ENCODE results near the gene CRYBB1.

Gene CRYBB1

DNA sequence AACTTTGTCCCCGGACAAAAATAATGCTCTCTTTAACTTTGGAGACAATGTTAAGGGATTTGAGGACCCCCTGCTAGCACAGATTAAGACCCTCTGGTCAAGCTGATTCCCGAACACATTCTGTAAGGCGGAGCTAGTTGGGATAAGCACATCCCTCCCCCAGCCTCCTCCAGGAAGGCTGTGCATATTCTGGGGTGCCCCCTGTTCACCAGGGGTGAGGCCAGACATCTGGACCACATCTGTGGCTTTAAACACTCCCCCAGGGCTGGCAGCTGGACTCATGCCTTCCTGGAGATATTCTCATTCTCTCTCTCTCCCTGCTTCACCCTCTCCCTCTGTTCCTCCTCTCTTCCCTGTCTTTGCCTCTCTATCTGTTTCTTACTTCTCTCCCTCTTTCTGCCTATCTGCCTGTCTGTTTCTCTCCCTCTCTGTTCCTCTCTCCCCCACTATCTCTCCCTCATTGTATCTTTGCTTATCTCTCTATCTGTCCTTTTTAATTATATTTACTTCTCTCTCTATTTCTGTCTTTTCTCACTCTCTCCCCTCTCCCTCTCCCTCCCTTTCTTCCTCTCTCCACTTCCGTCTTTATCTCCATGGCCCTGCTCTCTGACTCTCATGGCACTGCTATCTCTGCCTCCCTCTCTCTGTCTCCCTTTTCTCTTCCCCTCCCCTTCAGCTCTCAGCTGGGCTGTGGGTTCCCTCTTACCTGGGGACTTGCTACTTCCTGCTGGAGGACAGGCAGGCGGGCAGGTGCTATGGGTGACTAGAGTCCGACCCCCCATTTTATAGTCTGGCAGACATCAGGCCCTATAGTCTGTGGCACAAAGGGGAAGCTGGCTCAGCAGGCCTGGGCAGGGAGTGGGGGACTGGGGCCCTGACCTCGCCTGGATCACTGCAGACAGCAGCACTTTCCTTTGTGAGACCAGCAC lies at the start of gene CRYBB1:
Gene CRYBB1, minus strand, starts transcription at position 757 of the 929 bp plus-strand sequence. CDS start 1,708 bp downstream, outside the sequence.
- DNase-seq (ENCODE audit: low read depth in 2 of 2): no peak

DNA sequence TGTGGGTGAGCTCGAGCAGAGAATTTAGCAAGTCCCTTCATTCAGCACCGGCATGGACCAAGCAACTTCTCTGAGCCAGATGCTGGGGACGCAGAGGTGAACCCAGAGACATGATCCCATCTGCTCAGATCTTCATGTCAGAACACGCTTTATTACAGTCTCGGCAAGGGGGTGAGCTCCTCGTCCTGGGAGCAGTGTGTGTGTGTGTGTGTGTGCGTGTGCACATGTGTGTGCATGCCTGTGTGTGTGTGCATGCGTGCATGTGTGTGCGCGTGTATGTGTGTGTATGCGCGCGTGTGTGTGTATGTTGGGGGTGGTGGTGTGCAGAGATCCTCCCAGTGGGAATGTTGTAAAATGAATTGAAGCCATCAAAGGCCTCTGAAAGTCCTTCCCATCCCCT lies 49.3 kb upstream of the CRYBB1 start:
- DNase-seq (ENCODE audit: low read depth in 2 of 2): no peak

DNA sequence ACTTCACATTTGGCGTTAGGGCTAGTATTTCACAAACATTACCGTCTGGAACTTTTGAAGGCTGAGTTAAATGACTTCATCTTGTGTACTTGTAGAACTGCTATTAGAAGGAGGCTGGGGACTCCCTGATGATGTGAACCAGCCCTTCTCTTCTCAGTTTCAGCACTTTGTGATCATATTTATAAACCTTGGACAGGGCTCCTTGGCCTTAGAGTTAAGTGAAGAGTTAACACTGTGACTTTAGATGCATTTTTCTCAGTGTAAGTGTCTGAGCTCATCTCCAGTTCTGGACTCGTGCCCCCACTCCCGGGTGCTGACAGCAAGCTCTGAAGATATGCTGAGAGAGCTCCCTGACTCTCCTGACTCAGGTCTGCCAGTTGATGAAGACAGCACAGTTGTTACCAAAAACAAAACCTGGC lies 48.0 kb upstream of the CRYBB1 start:
- no peak for DNase-seq (ENCODE audit: low read depth in 2 of 2)

DNA sequence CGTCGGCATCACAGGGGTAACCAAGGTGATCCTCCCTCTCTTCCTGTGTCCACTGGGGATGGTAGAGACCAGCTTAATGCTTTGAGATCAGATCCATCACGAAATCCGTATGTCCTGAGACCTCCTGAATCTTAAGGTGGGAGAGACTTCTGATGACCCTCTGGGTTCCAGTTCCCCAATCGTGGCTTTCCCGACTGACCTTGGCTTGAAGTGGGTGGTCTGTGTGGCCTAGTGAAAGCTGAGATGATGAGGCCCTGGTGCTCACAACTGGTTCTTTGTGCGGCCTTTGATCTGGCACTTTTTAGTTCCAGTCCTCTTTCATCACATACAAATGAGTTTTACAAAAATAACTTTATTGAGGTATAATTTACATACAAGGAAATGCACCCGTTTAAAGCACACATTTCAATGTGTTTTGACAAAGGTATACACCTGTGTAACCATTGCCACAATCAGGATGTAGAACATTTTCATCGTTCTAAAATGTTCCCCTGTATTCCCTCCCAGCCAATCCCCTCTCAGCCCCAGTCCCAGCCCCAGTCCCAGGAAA lies 45.6 kb upstream of the CRYBB1 start:
- DNase-seq (ENCODE audit: low read depth in 2 of 2): no peak

DNA sequence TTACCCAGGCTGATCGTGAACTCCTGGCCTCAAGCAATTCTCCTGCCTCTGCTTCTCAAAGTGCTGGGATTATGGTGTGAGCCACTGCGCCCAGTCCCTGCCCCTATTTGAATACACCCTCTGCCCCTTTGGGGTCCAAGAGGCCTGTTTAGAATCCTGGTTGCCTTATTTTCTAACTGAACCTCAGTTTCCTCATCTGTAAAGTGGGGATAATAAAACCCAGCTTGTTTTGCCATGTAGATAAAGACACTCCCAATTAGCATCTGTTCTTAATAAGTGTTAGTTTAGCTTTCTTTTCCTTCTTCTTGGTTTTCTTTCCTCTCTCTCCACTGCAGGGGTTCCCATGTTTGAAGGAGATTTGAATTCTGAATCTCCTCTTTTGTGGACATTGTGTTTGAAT lies 44.3 kb upstream of the CRYBB1 start:
- DNase-seq (ENCODE audit: low read depth in 2 of 2): no peak

DNA sequence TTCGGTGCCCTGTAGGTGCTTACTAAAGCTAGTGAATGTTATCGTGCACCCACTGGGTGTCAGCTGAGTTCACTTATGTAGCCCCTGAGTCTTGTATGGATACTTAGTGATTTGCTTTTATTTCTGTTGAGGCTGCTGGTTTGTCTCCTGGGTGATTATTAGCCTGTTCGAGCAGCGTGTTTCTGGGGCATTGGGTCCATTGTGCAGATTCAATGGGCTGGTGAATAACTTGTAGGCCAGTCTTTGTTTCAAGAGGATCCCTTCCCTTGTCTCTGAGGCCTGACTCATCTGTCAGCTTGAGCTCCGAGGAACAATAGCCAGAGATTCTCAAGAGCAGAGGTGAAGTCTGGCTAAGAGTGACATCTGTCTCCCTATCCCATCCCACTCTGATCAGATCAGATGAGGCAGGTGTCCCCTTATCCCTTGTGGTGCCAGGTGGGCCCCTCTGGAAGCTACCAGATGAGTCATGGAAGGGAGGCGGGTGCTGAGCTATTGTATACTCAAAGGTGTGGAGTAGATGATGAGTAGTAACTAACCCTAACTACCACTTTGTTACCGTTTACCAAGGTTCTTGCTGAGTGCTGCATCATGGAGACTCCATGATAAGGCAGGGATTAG lies 43.2 kb upstream of the CRYBB1 start:
- DNase-seq (ENCODE audit: low read depth in 2 of 2): no peak

DNA sequence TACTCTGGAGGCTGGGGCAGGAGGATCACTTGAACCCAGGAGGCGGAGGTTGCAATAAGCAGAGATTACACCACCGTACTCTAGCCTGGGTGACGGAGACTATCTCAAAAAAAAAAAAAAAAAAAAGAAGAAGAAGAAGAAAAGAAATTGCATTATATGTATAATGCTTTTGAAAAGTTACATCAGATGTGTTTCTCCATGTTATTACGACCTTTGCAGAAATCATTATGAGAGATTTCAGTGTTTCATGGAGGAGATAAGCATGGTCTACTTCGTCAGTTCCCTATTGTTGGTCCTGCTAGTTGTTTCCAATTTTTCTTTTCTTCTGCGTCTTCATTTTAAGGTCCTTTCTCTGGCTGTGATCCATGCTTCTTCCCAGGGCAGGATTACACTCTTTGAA lies 42.5 kb upstream of the CRYBB1 start:
- no peak for DNase-seq (ENCODE audit: low read depth in 2 of 2)

DNA sequence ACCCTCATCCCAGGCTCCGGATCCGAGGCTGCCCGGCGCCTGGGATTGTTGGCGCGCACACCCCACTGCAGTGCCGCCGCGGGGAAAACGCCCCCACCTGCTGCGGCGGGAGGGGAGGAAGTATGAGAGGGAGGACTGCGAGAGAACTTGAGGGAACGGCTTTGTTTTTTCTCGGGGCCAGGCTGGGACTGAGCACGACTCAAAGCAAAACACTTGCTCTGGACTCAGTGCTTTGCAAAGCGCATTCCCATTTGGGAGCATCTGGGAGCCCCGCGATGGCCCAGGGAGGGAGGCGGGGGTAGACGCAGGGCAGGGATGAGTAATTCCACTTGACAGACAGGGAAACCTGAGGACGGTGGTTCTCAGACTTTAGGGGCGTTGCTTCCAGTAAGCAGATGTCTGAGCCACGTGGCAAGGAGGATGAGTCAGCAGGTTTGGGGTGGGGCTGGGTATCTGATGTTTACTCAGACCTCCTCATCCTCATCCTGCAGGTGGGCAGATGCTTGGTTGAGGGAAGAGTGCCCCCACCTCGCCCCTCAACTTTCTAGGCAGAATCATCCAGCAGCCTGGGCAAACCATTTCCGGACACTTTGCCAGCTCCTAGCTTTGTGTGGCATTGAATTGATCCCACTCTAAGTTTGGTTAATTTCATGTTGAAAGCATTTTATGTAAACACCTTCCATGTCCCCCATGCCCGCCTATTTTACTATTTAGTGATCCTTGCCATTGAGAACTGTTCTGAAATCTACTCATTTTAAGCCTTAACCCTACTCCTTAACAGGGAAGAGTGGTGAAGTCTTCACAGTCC lies 41.0 kb upstream of the CRYBB1 start:
- peak; percentile 66 to 78 for DNase-seq (ENCODE audit: low read depth in 2 of 2)

DNA sequence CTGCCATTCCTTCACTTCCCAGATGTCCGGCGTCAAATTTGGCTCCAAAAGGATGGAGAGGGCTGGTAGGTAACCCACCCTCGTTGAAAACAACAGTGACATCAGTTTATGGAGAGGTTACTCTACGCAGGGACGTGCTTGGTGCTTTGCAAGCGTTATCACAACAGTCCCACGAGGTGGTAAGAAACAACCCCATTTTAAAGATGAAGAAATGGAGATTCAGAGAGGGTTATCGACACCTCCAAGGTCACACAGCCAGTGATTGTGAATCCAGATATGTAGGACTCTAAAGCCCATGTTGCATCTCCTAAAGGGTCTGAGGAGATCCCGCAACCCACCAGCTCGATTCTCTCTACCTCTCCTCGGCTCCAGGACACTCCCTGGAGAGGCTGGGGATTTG lies 40.3 kb upstream of the CRYBB1 start:
- no peak for DNase-seq (ENCODE audit: low read depth in 2 of 2)

DNA sequence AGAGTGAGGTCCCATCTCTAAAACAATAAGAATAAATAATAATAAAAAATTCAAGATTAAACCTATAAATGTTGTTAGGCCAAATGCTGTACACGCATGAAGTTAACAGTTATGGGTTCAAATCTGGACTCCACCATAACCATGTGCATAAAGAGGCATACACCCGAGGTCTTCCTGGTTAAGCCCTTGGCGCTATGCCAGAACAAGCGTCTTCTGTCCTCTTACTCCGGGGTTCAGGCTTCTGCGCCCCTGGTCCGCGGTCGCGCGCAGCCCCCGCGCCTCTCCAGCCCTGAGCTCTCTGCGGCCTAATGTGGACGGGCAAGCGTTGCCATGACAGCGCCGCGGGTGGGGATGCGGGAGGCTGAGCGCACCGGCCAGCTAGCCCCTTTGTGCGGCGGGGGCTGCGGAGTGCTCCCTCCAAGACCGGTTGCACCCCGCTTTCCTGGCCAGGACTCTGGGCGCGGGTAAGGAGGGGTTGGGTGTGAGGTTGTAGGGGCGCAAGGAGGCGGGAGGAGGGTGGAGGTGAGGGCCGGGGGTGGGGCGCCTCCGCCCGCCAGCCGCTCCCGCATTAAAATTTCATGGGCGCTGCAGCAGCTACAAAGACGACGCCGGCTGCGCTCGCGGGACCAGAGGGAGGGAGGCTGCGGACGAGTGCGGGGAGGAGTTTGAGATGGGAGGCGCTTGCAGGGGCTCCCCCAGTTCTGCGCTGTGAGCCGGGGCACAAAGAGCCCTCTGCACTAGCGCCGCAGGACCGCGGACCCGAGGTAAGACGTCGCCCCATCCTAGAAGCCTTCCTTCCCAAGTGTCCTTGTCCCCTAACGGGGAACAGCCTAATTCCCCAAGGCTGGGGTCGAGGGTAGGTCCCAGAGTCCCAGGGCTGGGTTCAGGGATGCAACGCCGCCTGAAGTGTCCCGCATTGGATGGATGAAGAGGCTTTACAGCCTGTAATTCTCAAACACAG lies 39.3 kb upstream of the CRYBB1 start, which contains the start of gene MIAT:
Gene MIAT, plus strand, starts transcription at position 698 of the 961 bp plus-strand sequence.
- DNase-seq (ENCODE audit: low read depth in 2 of 2): no peak

DNA sequence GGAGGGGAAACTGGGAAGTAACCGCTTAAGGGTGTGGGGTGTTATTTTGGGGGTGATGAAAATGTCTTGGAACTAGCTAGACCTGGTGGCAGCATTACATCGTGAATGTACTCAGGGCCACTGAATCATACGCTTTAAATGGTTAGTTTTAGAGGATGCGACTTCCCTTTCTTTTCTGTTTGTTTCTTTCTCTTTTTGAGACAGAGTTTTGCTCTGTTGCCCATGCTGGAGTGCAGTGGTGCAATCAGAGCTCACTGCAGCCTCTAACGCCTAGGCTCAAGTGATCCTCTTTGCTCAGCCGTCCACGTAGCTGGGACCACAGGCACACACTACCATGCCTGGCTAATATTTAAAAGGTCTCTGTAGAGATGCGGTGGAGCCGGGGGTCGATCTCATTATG lies 34.0 kb upstream of the CRYBB1 start:
- no peak for DNase-seq (ENCODE audit: low read depth in 2 of 2)

DNA sequence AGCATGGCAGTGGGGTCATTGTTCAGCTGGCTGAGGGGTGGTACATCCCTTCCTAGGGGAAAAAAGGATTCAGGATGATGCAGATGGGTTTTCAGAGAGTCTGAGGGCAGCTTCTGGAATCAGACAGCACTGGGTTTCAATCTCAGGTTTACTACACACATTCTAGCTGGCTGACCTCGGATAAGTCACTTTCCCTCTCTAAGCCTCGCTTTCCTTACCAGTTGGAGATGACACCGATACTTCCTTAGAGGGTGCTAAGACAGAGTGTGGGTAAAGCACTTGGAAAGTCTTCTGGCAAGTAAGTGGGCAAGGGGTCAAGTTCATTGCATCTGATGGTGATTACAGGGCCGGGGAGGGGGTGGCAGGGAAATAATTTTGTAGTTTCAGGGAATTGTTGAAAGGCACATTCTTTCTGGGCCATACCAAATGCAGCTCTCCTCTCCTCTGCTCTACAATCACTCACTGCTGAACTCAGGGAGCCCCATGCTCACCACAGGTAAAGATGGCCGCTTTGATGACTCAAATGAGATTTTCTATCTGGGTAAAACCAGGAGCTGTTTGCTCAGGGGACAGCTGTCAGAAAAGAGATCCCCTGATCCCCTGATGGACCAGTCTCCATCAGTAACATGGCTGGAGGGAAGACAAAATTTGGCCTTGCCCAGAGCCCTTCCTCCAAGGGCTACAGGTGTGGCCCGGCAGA lies 33.0 kb upstream of the CRYBB1 start:
- no peak for DNase-seq (ENCODE audit: low read depth in 2 of 2)

DNA sequence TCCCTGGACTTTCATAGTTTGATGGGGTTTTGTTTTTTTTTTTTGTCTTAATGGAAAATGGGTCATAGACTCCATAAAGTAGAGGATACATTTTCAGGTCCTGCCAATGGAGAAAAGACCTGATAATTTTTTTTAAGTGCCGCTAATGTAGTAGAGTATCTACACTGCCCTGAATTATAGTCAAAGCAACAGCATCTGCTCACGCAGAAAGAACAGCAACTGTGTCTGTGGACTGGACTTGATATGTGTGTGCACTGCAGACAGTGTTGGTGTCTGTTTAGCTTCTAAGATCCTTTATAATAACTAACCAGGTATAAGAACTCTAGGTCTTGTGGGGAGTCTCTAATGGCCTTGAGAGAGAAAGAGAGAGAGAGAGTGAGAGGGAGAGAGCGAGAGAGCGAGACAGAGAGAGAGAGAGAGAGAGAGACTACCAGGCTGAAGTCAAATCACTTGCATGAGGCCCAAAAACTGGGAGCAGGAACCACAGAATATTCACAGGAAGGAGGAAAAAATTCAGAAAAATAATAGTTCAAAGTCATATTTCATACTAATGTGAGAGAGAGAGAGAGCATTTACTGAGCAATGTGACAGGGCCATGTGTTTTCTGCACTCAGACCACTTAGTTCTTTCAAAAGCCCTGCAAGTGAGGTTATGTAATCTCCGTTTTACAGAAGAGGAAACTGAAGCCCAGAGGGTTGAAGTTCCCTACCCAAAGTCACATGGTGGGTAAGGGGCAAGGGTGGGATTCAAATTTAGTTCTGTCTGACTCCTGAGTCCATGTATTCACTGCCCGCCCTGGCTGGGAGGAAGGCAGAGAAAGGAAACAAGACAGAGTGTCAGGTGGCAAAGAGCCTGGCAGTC lies 30.9 kb upstream of the CRYBB1 start:
- DNase-seq (ENCODE audit: low read depth in 2 of 2): no peak

DNA sequence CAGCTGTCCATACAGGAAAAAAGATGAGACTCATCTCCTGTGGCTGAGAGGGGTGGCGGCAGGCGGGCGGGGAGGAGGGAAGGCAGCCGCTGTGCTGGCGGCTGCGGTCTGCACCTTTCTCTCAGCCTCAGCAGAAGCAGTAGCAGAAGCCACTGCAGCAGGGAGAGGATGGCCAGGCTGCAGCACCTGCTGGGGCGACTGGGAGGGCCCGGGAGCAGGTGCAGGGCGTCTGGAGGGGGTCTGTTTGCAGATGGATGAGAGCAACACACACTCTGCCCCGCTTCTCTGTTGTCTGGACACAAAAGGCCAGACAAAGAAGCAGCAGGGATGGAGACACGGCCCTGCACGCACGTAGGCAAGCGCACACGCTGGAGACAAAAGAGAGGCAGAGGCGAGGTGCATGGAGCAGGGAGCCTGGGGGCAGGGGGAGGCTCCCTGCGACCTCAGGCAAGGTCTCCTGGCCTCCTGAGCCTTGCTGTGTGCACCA lies 30.2 kb upstream of the CRYBB1 start:
- no peak for DNase-seq (ENCODE audit: low read depth in 2 of 2)

DNA sequence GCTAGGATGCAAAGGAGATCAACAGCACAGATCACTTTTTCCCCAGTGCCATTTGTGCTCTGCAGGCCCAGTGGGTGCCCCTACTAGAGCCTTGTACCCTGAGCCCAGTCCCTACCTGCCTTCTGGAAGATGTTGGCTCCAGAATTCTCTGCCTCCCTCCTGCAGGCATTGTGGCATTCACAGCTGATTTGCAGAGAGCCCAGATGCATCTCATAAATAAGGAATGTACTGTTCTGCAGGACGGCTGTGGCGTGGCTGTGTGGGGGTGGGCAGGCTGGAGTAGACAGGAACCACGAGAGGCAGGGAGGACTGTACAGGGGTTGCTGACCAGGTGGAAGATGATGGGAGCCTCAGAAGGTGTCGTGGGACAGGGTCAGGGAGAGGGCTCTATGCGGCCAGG lies 28.3 kb upstream of the CRYBB1 start:
- no peak for DNase-seq (ENCODE audit: low read depth in 2 of 2)

DNA sequence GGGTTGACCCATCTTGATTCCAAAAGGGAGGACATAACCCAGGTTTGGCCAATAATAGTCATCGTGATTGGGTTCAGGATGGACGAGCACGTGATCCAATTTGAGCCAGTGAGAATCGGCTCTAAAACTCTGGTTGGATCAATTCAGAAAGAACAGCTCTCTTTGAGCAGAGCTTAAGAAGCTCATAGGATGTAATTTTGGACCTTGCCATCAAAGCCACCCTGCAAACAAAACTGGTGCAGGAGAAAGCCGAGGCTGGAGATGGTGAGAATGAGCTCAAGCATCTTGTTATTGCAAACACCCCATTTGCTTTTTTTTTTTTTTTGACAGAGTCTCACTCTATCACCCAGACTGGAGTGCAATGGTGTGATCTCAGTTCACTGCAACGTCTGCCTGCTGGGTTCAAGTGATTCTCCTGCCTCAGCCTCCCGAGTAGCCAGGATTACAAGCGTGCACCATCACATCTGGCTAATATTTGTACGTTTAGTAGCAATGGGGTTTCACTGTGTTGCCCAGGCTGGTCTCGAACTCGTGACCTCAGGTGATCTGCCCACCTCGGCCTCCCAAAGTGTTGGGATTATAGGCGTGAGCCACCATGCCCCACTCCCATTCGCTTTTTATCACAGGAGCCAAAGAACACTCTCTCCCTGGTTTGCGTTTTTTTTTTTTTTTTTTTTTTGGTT lies 25.7 kb upstream of the CRYBB1 start:
- DNase-seq (ENCODE audit: low read depth in 2 of 2): no peak

DNA sequence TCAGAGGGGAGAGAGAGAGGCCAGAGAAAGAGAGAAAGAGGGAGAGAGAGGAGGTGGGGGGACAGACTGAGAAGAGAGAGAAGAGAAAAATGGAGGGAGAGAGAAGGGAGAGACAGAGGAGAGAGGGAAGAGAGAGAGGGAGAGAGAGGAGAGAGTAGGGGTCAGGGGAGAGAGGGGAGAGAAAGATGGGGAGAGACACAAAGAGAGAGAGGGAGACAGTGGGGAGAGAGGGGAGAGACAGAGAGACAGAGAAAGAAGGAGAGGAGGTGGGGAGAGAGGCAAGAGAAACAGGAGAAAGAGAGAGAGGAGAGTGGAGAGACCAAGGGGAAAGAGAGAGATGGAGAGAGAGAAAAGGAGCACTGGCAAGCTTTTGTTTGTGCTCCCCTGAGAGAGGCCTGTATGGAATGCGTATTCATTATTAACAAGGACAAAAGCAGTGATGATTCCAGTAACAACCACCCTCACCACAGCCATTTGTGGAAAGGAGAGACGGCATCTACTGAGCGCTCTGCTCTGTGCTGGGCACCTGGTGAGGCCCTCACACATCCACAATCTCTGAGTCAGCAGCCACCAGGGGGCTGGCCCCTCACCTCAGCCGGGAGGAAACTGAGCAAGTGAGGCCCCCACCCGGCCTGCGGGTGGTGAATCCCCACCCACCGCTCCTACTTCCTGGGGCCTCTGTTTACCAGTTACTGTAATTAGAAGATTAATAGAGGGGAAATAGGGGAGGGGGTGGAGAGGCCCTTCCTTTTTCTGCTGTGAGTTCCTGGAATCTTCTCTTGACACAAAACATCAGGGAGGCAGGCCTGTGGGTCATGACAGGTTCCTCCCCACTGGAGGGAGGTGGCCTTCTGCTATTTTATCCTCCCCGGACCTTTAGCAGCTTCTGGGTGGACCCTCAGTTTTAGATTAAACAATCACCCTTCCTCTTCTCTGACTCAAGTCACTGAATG lies 24.9 kb upstream of the CRYBB1 start:
- peak; percentile 68 to 69 for DNase-seq (ENCODE audit: low read depth in 2 of 2)

Measured in activated CD8-positive, alpha-beta memory T cell treated with anti-CD3 and anti-CD28 coated beads for 4 hours (primary cell).